Osteocyte (in vitro differentiated cells): ENCODE data around the gene AHCYL1. TPM values are rescaled to one million over a fixed set of nuclear protein-coding genes. Genes with fewer than 3 reads are reported as not detected.
"Not testable (repeated sequence)": the region's sequence is repeated elsewhere in the genome, so short reads cannot be mapped to it uniquely, and the experiment has no call there.

Experiments
- DNase-seq: peaks from one replicate; pipeline ENCODE4 v3.0.0; 2021; ENCODE audit warnings: mixed read lengths; ENCODE audit not compliant: unreplicated experiment; ENCODE audit errors: extremely low spot score
- H3K27ac Mint-ChIP-seq: one replicate; pipeline ENCODE4 v1.8.0; 2021; ENCODE audit warnings: mild to moderate bottlenecking, mixed read lengths; ENCODE audit not compliant: unreplicated experiment
- H3K27me3 Mint-ChIP-seq: one replicate; pipeline ENCODE4 v1.8.0; 2021; ENCODE audit warnings: mixed read lengths; ENCODE audit not compliant: unreplicated experiment
- H3K36me3 Mint-ChIP-seq: one replicate; pipeline ENCODE4 v1.8.0; 2021; ENCODE audit warnings: mixed read lengths; ENCODE audit not compliant: unreplicated experiment
- H3K4me1 Mint-ChIP-seq: one replicate; pipeline ENCODE4 v1.8.0; 2021; ENCODE audit warnings: mixed read lengths; ENCODE audit not compliant: unreplicated experiment
- H3K4me3 Mint-ChIP-seq: one replicate; pipeline ENCODE4 v1.8.0; 2021; ENCODE audit warnings: mild to moderate bottlenecking, moderate library complexity, mixed read lengths; ENCODE audit not compliant: unreplicated experiment
- H3K9me3 Mint-ChIP-seq: one replicate; pipeline ENCODE4 v1.8.0; 2021; ENCODE audit warnings: mixed read lengths; ENCODE audit not compliant: unreplicated experiment
- total RNA-seq: library from RNA; stranded (reverse); gene quantifications from 2 replicates; pipeline ENCODE4 v1.2.1, GENCODE V29; 2021
- TF ChIP-seq, protein P1 (sequence below): fragments of 200-600 bp; sonication (generic); IDR thresholded peaks from 2 replicates; pipeline ENCODE4 v1.5.0; 2021; ENCODE audit warnings: antibody characterized with exemption, mild to moderate bottlenecking, moderate library complexity

The AHCYL1 gene
- total RNA-seq, 1 donor from 2014 or later: 79.3 TPM

DNA sequence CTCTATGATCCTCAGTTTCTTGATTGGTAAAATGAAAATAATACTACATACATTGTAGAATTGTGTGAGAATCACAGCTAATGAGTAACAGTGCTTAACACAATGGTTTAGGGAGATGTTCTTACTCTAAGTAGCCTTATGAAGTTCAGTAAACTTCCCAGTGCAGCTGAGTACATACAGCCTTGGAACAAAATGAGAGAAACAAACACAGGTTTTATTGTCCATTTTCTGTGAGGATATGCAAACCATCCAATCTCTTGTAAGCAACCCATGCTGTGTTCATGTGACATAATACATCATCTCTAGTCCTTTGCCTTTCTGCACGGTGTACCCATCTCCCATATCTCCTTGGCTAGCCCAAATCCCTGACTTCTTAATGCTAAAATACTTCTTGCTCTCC is 35.2 kb downstream of the AHCYL1 start:
- no peaks in the 10 kb centered on the region for H3K27me3 Mint-ChIP-seq
- H3K4me3 Mint-ChIP-seq: no peak overlapping the region
- H3K27ac Mint-ChIP-seq: peak overlapping the region; percentile 43
- peaks cover 62% of the 10 kb centered on the region for H3K36me3 Mint-ChIP-seq
- no peaks in the 10 kb centered on the region for H3K9me3 Mint-ChIP-seq
- H3K4me1 Mint-ChIP-seq: peaks cover 16% of the 10 kb centered on the region
- TF ChIP-seq, protein P1, sequence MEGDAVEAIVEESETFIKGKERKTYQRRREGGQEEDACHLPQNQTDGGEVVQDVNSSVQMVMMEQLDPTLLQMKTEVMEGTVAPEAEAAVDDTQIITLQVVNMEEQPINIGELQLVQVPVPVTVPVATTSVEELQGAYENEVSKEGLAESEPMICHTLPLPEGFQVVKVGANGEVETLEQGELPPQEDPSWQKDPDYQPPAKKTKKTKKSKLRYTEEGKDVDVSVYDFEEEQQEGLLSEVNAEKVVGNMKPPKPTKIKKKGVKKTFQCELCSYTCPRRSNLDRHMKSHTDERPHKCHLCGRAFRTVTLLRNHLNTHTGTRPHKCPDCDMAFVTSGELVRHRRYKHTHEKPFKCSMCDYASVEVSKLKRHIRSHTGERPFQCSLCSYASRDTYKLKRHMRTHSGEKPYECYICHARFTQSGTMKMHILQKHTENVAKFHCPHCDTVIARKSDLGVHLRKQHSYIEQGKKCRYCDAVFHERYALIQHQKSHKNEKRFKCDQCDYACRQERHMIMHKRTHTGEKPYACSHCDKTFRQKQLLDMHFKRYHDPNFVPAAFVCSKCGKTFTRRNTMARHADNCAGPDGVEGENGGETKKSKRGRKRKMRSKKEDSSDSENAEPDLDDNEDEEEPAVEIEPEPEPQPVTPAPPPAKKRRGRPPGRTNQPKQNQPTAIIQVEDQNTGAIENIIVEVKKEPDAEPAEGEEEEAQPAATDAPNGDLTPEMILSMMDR: no peak
- DNase-seq: no peak

DNA sequence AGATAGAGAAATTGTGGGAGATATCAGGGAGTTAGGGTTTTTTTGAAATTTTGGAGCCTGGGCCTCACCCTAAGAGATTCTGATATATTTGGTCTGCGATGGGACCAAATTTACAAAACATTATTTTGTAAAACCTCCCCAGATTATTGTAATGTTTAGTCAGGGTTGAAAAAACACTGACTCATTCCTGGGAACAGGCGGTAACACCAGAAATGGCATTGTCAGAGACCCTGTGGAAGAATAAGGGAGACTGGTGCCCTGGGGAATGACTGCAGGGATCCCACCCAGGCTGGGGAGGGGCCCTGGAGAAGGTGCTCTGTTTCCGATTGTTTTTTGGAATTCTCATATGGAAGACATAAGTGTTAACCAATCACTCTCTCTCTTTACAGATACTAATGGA is 36.7 kb downstream of the AHCYL1 start:
- Mint-ChIP-seq H3K4me1 (peaks cover 16% of the 10 kb centered on the region), H3K4me3 (no peak overlapping the region), H3K27ac (peak overlapping the region; percentile 62), H3K27me3 (no peaks in the 10 kb centered on the region), H3K9me3 (no peaks in the 10 kb centered on the region), H3K36me3 (peaks cover 53% of the 10 kb centered on the region)
- DNase-seq: no peak
- TF ChIP-seq, protein P1: no peak

DNA sequence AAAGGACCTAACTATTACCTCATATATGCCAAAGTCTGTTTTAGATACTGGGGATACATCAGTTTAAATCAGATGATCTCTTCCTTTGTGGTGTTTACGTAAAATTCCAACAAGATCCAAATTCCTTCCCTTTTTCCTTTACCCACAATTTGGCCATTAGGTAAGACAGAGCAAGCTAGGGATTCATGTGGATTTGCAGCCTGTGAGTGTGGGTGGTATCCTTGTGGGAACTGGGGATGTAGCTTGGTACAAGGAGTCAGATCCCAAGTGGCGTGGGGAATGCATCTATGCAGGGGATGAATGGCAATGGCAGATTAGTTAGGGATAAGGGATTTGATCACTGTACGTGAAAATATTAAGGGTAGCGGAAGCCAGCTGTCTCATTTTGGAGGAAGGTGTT is 40.0 kb downstream of the AHCYL1 start:
- DNase-seq: no peak
- no peaks in the 10 kb centered on the region for H3K9me3 Mint-ChIP-seq
- TF ChIP-seq, protein P1: no peak
- H3K4me1 Mint-ChIP-seq: peaks cover 16% of the 10 kb centered on the region
- H3K27ac Mint-ChIP-seq: no peak overlapping the region
- H3K36me3 Mint-ChIP-seq: peaks cover 36% of the 10 kb centered on the region
- no peaks in the 10 kb centered on the region for H3K27me3 Mint-ChIP-seq
- H3K4me3 Mint-ChIP-seq: no peak overlapping the region

DNA sequence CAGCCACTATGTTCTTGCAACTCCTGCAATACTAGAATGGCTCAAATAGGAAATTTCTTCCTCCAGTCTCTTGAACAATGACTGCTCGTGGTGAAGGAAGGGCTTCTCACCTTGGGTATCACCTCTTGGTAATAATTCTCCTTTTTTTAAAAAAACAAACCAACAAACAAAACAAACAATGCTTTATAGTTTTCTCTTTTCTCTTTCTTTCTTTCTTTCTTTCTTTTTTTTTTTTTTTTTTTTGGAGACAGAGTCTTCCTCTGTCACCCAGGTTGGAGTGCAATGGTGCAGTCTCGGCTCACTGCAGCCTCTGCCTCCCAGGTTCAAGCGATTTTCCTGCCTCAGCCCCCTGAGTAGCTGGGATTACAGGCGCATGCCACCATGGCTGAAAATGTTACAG is 46.1 kb downstream of the AHCYL1 start:
- peaks cover 18% of the 10 kb centered on the region for H3K4me1 Mint-ChIP-seq
- peak overlapping the region; percentile 57 for H3K27ac Mint-ChIP-seq

DNA sequence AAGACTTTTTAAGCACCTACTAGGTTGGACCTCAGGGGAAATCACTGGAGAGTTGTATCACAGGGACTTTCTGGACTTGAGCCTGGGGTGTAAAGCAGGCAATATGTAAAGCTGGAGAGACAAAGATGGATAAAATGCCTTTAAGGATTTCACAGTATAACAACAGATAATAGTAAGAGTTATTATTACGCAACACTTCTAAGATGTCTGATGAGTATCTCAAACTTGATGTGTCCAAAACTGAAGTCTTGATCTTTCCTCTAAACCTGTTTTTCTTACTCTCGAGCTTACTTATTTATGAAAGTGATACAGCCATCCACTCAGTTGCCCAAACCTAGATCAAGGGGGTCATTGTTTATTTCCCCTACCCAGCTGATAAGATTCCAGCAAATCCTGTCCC is 47.8 kb downstream of the AHCYL1 start:
- TF ChIP-seq, protein P1: no peak
- no peak for DNase-seq
- no peaks in the 10 kb centered on the region for H3K27me3 Mint-ChIP-seq
- H3K4me1 Mint-ChIP-seq: peaks cover 29% of the 10 kb centered on the region
- no peaks in the 10 kb centered on the region for H3K36me3 Mint-ChIP-seq
- H3K27ac Mint-ChIP-seq: no peak overlapping the region
- no peaks in the 10 kb centered on the region for H3K9me3 Mint-ChIP-seq
- H3K4me3 Mint-ChIP-seq: no peak overlapping the region

More for the DNA sequence above, 46.1 kb downstream of the AHCYL1 start:
- not testable (repeated sequence) for H3K9me3 Mint-ChIP-seq, H3K27me3 Mint-ChIP-seq, H3K36me3 Mint-ChIP-seq, DNase-seq
- H3K4me3 Mint-ChIP-seq: peak overlapping the region; percentile 29

DNA sequence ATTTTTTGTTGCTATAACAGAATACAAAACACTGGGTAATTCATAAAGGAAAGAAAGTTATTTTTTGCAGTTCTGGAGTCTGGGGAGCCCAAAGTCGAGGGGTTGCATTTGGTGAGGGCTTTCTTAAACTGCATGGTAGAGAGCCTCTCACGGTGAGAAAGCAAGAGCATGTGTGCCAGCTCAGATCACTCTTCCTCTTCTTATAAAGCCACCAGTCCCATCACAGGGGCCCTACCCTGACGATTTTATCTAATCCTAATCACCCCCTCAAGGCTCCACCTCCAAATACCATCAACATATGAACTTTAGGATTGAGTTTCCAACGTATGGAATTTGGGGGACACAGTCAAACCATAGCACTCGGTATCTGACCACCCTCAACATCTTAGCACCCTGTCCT is 48.9 kb downstream of the AHCYL1 start:
- H3K4me1 Mint-ChIP-seq: peaks cover 29% of the 10 kb centered on the region
- no peak overlapping the region for H3K4me3 Mint-ChIP-seq
- H3K36me3 Mint-ChIP-seq: peaks cover 4% of the 10 kb centered on the region
- H3K27me3 Mint-ChIP-seq: no peaks in the 10 kb centered on the region
- DNase-seq: no peak
- no peaks in the 10 kb centered on the region for H3K9me3 Mint-ChIP-seq
- TF ChIP-seq, protein P1: no peak
- no peak overlapping the region for H3K27ac Mint-ChIP-seq
